HG03280 (cell line): ENCODE data around the gene KLHL26.

Source experiments
- ATAC-seq: cut with Tn5 transposase; IDR thresholded peaks from one replicate; pipeline ENCODE4 v1.9.1; 2021; ENCODE audit warnings: mild to moderate bottlenecking, moderate library complexity; ENCODE audit not compliant: unreplicated experiment

KLHL26 gene

DNA sequence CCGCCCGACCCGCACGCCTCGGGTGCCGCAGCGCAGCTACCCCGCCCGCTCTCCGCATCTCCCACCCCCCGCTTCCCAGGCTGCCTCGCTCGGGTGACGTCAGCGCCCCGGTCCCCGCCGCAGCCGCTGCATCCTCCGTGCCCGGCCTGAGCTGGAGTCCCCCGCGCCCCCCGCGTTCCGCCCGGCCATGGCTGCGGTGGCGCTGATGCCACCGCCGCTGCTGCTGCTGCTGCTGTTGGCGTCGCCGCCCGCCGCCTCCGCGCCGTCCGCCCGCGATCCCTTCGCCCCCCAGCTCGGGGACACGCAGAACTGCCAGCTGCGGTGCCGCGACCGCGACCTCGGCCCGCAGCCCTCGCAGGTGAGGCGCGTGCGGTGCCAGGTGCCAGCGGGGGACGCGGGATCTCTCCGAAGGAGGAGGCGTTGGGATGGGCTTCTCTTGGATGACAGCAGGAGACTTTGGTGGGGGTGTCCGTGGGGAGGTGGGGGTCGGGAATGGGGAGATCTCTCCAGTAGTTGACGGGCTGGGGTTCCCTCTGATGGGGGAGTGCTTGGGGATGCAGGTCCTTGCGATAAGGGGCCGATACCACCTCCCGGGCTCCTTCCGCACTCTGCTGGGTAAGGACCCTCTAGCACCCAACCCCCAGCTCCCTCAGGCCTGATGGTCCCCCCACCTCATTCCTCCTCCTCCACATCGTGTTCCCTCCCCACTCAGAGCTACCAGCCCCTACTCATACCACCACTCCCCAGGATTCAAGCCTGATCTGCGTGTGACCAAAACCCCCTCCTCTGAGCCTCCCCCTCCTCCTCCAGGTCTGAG is 23.8 kb upstream of the KLHL26 start, which contains the start of gene TMEM59L:
Gene TMEM59L, plus strand, starts transcription at position 99 of the 817 bp plus-strand sequence. Its CDS starts 89 bp downstream, at position 188.
- ATAC-seq: no peak

DNA sequence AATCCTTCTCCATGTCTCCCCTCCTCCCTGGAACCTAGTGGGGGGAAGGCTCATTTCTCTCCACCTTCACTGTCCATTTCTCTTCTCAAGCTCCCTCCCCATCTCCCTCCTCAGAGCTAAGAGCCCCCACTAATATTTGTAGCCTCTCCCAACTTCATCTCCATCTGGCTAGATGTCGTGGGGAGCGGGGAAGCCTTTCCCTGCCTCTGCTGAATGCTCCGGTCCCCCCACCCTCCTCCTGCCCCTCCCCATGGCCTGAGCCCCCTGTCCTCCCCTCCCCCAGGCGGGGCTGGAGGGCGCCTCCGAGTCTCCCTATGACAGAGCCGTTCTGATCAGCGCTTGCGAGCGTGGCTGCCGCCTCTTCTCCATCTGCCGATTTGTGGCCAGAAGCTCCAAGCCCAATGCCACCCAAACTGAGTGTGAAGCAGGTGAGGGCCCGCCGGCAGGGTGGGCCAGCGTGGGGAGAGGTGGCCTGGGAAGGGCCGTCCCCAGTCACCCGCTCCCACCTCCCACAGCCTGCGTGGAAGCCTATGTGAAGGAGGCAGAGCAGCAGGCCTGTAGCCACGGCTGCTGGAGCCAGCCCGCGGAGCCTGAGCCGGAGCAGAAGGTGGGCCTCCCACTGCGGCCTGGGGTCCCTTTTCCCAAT is 23.1 kb upstream of the KLHL26 start:
- no peak for ATAC-seq

DNA sequence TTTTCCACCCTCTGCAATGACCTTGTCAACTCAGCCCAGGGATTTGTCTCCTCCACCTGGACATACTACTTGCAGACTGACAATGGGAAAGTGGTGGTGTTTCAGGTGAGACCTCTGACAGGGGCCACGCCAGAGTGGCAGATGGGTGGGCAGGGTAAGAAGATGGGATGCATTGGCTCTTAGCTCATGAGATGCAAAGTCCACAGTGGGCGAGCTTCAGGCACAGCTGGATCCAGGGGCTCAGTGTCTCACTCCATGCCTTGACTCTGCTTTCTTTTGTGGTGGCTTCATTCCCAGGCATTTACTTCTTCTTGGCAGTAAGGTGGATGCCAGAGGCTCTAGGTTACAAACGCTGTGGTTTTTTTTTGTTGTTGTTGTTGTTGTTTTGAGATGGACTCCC is 20.8 kb upstream of the KLHL26 start:
- ATAC-seq: no peak

DNA sequence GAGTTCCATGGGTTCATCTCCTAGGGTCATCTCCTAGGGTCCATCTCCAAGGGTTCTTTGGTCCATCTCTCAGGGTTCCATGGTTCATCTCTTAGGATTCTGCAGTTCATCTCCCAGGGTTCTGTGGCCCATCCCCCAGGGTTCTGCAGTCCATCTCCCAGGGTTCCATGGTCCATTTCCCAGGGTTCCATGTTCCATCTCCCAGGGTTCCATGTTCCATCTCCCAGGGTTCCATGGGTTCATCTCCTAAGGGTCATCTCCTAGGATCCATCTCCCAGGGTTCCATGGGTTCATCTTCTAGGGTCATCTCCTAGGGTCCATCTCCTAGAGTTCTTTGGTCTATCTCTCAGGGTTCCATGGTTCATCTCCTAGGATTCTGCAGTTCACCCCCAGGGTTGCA is 19.3 kb upstream of the KLHL26 start:
- ATAC-seq: no peak

DNA sequence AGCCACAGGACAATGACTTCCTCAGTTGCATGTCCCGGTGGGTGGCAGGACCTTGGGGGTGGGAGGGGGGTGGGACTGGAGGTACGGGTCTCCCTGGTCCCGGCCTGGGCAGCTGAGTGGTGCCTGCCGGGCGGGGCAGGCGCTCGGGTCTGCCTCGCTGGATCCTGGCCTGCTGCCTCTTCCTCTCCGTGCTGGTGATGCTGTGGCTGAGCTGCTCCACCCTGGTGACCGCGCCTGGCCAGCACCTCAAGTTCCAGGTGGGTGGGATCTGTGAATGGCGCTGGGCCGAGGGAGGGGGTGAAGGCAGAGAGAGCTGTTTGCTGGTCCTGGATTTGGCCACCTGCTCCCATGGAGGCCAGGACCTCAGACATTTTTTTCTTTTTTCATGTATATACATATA is 18.6 kb upstream of the KLHL26 start:
- no peak for ATAC-seq

DNA sequence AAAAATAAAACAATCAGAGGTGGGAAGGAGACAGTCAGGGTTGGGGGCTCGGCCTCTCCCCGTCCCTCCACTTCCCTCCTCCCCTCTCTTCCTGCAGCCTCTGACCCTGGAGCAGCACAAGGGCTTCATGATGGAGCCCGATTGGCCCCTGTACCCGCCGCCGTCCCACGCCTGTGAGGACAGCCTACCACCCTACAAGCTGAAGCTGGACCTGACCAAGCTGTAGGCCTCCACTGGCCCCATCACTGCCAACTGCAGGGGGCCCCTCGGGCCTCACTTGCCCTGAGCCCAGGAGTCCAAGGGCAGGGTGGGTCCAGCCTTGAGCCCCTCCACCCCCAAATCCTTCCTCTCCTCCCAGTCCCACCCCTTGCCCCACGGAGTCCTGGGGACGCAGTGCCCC is 16.5 kb upstream of the KLHL26 start:
- ATAC-seq: no peak

DNA sequence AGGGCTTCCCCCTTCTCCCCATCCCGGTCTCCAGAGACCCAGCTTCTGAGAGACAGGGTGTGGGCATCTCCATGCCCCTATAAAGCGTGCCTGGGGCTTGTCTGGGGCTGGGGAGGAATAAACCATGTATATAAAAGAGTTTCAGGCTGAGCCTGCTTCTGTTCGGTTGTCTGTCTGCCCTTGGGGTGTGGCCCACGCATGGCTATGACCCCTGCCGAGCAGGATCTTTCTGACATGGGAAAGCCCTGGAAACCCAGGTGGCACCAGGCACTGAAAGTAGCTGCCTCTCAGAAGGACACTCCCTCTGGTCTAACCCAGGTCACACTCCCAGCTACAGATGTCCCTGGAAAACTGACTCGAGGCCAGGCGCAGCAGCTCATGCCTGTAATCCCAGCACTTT is 15.9 kb upstream of the KLHL26 start:
- no peak for ATAC-seq

DNA sequence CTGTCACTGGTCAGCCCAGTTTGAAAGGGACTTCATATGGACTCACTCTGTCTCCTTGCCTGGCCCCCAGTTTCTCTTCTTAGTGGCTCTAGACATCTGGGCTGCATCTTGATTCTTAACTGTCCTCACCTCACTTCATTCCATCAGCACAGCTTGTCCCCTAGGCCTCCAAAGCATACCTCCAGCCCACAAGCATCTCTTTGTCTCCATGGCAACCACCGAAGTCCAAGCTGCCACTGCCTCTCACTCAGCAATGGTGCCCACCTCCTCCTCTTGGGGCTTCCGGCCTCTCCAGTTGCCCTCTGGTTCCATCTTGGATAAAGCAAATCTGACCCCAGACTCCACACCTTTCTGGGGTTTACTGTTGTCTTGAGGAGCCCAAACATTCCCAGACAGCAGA is 9.9 kb upstream of the KLHL26 start:
- no peak for ATAC-seq

DNA sequence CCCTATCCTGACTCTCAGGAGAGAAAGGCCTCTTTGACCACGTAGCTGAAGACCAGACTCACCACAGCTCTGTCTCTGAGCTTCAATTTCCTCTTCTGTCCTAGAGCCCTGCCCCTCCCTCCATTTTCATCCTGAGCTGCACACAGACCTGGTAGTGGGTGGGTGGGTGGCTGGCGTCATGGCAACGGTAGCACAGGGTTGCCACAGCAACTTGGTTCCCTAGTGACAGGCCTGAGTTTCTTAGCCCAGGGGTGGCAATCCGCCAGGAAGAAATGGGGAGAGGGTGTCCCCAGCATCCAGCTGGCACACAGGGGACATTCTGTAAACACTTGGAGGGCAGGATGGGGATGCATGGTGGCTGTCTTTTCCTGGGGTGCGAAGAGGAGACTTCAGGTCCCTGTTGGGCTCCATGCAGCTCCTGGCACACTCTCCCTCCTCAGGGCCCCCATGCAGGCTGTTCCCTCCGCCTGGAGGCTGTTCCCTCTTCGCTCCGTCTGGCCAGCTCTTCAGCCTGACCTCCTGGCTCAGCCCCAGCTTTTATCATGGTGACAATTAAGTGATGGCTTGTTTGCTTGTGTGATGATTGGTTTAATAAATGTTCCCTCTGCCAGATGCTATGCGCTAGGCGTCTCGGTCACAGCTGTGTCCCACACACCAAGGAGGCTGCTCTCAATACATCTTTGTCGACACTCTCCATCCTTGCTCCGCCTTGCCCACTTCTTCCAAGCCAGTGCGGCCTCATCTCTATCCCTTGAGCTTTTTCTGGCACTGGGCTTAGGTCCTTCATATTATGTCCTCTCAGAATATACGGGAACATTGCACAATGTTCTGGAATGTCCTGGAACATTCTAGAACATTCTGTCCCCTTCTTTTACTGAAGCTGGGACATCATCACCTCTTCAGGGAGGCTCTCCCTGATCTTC is 7.4 kb upstream of the KLHL26 start:
- no peak for ATAC-seq

DNA sequence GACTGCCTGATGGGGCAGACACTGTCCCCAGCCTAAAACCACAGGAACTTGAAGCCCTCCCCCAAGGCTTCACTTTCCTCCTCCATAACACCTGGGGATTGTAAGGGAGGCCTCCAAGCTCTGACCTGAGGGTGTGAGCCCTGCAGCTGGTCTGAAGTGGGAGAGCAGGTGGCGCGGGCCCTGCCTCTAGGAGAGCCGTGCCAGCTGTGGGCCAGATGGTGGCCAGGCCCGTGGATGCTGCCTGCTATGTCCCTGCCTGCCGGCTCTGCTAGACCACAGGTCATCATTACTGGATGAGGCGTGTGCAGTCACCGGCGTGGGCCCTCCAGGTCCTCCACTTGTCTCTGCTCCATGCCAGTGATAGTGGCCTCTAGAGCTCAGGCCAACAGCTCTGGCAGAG is 3.5 kb upstream of the KLHL26 start:
- no peak for ATAC-seq

DNA sequence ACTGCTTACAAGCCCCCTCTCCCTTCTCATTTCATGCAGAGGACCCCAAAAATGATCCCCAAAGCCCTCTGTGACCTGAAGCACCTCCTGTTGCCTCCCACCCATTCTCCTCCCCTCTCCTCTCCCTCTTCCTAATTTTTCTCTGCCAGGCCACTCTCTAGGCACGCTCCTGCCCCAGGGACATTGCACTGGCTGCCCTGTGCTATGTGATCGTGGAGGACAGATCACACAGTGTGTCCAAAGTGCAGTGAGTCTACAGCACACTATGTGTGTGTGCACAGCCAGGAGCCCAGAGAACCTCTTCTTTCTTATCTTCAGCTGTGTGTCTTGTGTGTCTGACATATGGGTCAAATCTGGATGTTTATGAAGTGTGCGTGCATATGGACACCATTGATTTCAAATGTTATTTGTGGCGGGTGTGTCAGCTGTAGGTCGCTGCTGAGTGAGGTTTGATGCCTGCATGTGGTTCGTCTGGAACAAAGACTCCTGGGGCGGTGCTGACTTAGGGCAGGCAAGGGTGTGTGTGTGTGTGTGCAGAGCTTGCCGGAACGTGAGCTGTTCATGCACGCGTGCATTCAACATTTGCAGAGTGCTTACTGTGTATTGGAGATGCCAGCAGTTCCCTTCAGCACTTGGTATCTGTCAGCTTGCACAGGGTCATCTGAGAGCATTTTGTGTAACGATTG is 2.1 kb upstream of the KLHL26 start:
- ATAC-seq: no peak

DNA sequence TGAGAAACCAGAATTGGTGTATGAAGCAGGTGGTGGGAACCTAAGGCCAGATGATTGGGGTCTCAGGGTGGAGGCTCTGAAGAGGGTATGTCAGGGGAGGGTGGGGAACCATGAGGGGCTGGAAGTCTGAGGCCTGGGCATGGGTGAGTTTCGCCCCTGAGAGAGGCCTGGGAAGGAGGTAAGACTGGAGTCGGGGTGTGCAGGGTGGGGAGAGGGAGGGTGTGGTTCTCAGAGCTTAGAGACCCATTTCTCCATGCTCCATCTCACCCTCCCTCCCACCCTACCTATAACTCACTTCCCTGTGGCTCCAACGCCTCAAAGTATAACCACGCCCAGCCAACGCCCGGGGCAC is 1.0 kb upstream of the KLHL26 start:
- ATAC-seq: no peak

DNA sequence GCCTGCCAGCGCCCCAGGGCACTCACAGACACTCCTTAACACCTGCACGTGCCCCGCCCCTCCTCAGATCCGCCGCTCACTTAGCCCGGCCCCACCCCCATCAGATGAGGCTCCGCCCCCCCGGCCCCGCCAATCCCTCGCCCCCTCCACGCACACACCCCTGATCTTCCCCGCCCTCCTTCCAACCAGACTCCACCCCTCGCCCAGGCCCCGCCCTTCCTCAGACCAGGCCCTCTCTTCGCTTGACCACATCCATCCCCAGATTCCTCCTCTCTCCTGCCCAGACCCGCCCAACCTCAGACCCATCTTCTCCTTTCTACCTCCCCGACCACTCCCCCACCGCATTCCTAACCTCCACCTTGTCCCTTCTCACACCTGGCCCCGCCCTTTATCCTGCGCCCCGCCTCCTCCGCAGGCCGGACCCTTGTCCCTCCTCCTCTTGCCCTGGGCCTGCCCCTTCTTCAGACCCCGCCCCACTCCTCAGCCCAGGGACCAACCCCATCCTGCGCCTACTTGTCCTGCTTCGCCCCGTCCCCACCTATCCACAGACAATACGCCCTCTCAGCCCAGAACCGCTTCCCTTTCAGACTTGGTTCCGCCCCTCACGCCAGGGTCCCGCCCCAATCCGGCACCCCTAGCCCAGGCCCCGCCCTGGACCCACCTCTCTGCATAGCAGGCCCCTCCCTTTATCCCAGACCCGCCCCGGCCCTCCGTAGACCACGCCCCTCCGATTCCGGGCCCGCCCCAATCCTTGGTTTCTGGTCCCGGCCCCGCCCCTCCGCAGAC is 452 bp upstream of the KLHL26 start:
- ATAC-seq: peak; percentile 87

DNA sequence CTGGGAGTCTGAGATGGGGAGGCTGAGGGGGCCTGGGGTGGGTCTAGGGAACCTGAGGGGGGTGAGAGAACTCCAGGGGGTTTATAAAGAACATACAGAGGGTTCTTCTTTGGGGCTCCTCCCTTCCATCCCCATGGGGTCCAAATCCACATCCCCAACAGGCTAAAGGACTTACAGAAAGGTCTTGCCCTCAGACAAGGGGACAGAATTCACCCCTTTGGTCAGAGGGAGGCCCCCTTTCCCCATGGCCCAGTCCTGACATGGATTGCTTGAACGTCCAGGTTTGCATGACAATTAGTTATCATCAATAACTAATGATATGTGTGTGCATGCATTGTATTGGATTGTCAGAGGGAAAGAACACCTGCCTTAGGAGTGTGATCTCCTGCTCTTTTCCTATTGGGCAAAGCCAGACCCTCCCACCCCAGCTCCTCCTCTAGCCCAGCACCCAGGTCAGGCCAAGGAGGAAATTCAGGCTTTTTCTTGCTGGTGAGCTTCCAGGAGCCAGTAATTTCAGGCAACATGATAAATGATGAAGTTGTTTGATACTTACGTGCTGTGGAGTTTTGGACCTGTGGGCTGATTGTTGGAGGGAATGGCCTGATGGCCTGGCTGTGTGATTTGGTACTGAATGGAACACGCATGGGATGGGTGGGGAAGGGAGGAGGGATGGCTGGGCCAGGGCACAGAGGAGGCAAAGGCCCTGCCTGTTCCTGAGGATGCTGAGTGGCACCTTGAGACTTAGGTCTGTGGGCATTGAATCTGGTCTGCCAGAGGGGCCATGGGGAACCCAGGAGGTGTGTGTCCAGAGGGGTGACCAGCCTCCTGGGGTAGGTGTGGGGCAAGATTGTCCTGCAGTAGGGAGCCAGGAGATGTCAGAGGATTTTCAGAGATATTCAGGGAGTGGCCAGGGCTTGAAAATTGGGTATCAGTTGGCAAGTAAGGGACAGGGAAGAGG is 1.1 kb downstream of the KLHL26 start:
- no peak for ATAC-seq

DNA sequence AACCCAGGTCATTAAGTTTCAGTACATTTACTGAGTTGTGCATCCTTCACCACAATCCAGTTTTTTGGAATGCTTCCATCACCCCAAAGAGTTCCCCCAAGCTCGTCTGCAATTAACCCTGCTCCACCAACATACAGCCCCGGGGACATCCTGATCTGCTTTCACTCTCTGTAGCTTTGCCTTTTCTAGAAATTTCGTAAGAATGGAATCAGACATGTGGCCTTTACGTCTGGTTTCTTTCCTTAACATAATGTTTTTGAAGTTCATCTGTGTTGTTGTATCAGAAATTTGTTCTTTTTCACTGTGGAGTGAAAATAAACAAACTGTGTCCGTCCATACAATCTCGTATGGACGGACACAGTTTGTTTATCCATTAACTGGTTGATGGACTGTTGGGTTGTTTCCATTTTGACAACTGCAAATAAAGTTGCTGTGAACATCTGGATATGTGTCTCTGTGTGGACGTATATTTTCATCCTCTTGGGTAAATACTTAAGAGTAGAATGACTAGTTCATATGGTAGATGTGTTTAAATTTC is 2.9 kb downstream of the KLHL26 start:
- no peak for ATAC-seq

DNA sequence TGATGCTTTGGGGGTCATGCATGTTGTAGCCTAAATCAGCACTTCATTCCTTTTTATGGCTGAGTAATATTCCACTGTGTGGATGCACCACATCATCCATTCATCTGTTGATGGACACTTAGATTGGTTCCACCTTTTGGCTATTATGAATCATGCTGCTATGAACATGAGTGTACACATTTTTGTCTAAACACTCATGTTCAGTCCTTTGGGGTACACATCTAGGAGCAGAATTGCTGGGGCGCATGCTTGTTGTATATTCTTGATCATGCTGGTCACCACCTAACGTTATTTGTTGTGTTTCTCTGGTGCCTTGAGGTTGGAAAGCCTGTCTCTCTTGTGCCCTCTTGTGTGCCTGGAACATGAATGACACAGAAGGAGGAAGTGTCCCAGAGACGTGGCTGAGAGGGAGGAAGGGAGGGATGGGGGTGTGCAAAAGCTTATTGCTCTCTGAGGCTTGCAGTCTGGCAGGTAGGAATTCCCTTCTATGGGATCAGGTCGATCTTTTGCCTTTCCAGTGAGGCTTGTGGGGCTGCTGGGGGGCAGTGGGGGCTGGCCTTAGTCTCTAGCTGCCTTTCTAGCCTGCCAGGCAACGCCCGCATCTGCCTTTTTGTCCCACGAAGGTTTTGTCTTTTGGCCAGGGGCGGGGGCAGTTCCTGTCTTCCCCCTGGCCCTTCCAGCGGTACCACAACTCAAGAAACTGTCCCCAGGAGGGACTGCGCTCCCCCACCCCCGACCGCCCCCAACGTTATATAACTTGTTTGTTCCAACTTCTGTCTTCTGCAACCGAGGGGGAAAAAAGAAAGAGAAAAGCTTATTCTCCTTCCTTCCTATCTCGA is 7.6 kb downstream of the KLHL26 start:
- ATAC-seq: no peak

DNA sequence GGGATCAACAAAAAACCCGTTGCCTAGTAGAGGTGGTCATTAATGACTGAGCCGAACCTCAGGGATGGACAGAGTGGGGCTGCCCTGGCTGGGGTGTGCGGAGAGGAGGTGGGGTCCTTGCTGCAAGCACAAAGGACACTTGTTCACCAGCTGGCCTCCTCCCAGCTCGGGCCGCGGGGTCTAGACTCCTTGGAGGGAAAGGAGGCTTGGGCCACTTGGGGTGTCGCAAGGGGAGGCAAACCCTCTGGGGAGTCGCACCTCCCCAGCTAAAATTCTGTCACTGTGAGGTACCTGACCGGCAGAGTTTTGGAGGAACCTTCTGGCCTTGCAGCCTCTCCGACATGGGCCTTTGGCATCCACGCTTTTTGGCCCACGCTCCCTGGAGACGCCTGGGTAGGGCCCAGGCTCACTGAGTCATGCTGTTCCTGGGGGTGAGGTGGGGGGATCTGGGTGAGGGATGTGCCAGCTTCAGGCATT is 8.2 kb downstream of the KLHL26 start:
- ATAC-seq: no peak
